Measurements from ENCODE around the gene NR6A1.

NR6A1 gene

DNA sequence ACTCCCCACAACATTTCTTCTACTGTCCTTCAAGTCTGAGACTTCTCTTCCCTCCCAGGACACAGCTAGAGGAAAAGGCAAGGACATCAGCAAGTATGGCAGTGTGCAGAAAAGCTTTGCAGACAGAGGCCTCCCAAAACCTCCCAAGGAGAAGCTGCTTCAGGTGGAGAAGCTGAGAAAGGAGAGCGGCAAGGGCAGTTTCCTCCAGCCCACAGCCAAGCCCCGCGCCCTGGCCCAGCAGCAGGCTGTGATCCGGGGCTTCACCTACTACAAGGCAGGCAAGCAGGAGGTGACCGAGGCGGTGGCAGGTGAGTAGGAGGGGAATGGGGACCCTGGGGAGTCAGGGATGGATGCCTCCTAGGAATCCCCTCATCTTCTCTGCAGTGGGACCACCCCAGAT, 30.2 kb upstream of the NR6A1 start:
- no peak for ATAC-seq
- no peak for TF ChIP-seq ZC3H10 (CRISPR knock-in tag; IDR thresholded peaks at IDR 0.05)
- no peak for TF ChIP-seq TCF4 (CRISPR knock-in tag; IDR thresholded peaks at IDR 0.05; ENCODE audit: borderline replicate concordance)
- TF ChIP-seq, protein P1, sequence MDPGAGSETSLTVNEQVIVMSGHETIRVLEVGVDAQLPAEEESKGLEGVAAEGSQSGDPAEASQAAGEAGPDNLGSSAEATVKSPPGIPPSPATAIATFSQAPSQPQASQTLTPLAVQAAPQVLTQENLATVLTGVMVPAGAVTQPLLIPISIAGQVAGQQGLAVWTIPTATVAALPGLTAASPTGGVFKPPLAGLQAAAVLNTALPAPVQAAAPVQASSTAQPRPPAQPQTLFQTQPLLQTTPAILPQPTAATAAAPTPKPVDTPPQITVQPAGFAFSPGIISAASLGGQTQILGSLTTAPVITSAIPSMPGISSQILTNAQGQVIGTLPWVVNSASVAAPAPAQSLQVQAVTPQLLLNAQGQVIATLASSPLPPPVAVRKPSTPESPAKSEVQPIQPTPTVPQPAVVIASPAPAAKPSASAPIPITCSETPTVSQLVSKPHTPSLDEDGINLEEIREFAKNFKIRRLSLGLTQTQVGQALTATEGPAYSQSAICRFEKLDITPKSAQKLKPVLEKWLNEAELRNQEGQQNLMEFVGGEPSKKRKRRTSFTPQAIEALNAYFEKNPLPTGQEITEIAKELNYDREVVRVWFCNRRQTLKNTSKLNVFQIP (CRISPR knock-in tag; IDR thresholded peaks at IDR 0.05; ENCODE audit: borderline replicate concordance, low read depth), result no peak
- no peak for TF ChIP-seq ZNF8 (CRISPR knock-in tag; IDR thresholded peaks at IDR 0.05)
- no peak for TF ChIP-seq TOX (CRISPR knock-in tag; IDR thresholded peaks at IDR 0.05; ENCODE audit: borderline replicate concordance)
- TF ChIP-seq GLIS3 (CRISPR knock-in tag; IDR thresholded peaks at IDR 0.05), result no peak
- TF ChIP-seq ZFP30 (CRISPR knock-in tag; IDR thresholded peaks at IDR 0.05), result no peak
- no peak for TF ChIP-seq CSDC2 (CRISPR knock-in tag; IDR thresholded peaks at IDR 0.05)
- TF ChIP-seq, protein P2, sequence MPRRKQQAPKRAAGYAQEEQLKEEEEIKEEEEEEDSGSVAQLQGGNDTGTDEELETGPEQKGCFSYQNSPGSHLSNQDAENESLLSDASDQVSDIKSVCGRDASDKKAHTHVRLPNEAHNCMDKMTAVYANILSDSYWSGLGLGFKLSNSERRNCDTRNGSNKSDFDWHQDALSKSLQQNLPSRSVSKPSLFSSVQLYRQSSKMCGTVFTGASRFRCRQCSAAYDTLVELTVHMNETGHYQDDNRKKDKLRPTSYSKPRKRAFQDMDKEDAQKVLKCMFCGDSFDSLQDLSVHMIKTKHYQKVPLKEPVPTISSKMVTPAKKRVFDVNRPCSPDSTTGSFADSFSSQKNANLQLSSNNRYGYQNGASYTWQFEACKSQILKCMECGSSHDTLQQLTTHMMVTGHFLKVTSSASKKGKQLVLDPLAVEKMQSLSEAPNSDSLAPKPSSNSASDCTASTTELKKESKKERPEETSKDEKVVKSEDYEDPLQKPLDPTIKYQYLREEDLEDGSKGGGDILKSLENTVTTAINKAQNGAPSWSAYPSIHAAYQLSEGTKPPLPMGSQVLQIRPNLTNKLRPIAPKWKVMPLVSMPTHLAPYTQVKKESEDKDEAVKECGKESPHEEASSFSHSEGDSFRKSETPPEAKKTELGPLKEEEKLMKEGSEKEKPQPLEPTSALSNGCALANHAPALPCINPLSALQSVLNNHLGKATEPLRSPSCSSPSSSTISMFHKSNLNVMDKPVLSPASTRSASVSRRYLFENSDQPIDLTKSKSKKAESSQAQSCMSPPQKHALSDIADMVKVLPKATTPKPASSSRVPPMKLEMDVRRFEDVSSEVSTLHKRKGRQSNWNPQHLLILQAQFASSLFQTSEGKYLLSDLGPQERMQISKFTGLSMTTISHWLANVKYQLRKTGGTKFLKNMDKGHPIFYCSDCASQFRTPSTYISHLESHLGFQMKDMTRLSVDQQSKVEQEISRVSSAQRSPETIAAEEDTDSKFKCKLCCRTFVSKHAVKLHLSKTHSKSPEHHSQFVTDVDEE (CRISPR knock-in tag; IDR thresholded peaks at IDR 0.05), result no peak
- TF ChIP-seq PPARA (CRISPR knock-in tag; IDR thresholded peaks at IDR 0.05; ENCODE audit: borderline replicate concordance), result no peak
- TF ChIP-seq OSR1 (CRISPR knock-in tag; IDR thresholded peaks at IDR 0.05), result no peak
- TF ChIP-seq, protein P3, sequence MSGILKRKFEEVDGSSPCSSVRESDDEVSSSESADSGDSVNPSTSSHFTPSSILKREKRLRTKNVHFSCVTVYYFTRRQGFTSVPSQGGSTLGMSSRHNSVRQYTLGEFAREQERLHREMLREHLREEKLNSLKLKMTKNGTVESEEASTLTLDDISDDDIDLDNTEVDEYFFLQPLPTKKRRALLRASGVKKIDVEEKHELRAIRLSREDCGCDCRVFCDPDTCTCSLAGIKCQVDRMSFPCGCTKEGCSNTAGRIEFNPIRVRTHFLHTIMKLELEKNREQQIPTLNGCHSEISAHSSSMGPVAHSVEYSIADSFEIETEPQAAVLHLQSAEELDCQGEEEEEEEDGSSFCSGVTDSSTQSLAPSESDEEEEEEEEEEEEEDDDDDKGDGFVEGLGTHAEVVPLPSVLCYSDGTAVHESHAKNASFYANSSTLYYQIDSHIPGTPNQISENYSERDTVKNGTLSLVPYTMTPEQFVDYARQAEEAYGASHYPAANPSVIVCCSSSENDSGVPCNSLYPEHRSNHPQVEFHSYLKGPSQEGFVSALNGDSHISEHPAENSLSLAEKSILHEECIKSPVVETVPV (CRISPR knock-in tag; IDR thresholded peaks at IDR 0.05), result no peak
- no peak for TF ChIP-seq ISL1 (CRISPR knock-in tag; IDR thresholded peaks at IDR 0.05)
- TF ChIP-seq ZNF70 (CRISPR knock-in tag; IDR thresholded peaks at IDR 0.05), result no peak
- TF ChIP-seq, protein P4, sequence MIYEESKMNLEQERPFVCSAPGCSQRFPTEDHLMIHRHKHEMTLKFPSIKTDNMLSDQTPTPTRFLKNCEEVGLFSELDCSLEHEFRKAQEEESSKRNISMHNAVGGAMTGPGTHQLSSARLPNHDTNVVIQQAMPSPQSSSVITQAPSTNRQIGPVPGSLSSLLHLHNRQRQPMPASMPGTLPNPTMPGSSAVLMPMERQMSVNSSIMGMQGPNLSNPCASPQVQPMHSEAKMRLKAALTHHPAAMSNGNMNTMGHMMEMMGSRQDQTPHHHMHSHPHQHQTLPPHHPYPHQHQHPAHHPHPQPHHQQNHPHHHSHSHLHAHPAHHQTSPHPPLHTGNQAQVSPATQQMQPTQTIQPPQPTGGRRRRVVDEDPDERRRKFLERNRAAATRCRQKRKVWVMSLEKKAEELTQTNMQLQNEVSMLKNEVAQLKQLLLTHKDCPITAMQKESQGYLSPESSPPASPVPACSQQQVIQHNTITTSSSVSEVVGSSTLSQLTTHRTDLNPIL (CRISPR knock-in tag; IDR thresholded peaks at IDR 0.05; ENCODE audit: low read depth), result no peak
- no peak for TF ChIP-seq ESRRG (CRISPR knock-in tag; IDR thresholded peaks at IDR 0.05)
- TF ChIP-seq RARB (CRISPR knock-in tag; IDR thresholded peaks at IDR 0.05), result no peak
- no peak for TF ChIP-seq ARNTL (CRISPR knock-in tag; IDR thresholded peaks at IDR 0.05; ENCODE audit: borderline replicate concordance, low read depth)
- TF ChIP-seq, protein P5, sequence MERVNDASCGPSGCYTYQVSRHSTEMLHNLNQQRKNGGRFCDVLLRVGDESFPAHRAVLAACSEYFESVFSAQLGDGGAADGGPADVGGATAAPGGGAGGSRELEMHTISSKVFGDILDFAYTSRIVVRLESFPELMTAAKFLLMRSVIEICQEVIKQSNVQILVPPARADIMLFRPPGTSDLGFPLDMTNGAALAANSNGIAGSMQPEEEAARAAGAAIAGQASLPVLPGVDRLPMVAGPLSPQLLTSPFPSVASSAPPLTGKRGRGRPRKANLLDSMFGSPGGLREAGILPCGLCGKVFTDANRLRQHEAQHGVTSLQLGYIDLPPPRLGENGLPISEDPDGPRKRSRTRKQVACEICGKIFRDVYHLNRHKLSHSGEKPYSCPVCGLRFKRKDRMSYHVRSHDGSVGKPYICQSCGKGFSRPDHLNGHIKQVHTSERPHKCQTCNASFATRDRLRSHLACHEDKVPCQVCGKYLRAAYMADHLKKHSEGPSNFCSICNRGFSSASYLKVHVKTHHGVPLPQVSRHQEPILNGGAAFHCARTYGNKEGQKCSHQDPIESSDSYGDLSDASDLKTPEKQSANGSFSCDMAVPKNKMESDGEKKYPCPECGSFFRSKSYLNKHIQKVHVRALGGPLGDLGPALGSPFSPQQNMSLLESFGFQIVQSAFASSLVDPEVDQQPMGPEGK (CRISPR knock-in tag; IDR thresholded peaks at IDR 0.05; ENCODE audit: borderline replicate concordance), result no peak

DNA sequence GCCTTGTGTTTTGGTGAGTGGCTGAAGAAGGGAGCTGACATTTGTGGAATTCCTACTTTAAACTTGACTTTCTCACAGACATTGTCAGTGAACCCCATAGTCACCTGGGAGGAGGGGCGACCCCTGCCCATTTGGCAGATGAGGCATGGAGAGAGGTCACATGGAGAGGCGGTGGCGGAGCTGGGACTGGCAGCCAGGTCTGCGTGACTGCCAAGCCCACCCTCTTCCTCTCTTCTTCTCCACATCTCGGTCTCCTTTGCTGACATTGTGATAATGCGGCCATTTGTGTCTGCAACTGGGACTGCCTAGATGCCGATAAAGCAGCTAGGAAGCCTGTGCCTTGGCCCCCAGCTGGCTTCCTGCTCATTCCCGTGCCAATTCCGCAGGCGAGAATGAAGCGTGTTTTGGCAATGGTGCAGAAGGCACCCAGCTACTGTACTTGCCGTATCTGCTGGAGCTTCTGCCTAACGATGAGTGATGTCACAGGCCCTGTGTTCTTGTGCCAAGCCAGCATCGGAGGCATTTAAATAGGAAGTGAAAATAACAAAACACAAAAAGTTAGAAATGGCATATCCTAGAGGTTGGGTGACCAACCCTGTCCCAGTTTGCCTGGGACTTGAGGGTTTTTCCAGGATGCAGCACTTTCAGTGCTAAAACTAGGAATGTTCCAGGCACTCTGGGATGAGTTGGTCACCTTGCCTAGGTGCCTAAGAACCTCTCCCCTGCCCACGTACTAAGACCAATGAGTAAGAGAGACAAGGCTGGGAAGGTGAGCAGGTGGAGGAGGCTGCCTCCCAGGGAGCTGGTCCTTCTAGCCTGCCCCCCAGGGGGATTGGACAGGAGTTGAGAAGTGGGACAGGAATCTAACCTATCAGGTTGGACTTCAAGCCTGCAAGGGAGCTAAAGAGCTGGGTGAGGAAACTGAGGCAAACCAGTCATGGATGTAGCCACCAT, 29.5 kb upstream of the NR6A1 start:
- no peak for ATAC-seq
- no peak for TF ChIP-seq TOX (CRISPR knock-in tag; IDR thresholded peaks at IDR 0.05; ENCODE audit: borderline replicate concordance)
- TF ChIP-seq, protein P2 (CRISPR knock-in tag; IDR thresholded peaks at IDR 0.05), result no peak
- TF ChIP-seq, protein P4 (CRISPR knock-in tag; IDR thresholded peaks at IDR 0.05; ENCODE audit: low read depth), result no peak
- TF ChIP-seq ZFP30 (CRISPR knock-in tag; IDR thresholded peaks at IDR 0.05), result no peak
- TF ChIP-seq TCF4 (CRISPR knock-in tag; IDR thresholded peaks at IDR 0.05; ENCODE audit: borderline replicate concordance), result no peak
- no peak for TF ChIP-seq ARNTL (CRISPR knock-in tag; IDR thresholded peaks at IDR 0.05; ENCODE audit: borderline replicate concordance, low read depth)
- no peak for TF ChIP-seq SNAI2 (CRISPR knock-in tag; IDR thresholded peaks at IDR 0.05)
- TF ChIP-seq ISL1 (CRISPR knock-in tag; IDR thresholded peaks at IDR 0.05), result no peak
- TF ChIP-seq PPARA (CRISPR knock-in tag; IDR thresholded peaks at IDR 0.05; ENCODE audit: borderline replicate concordance), result no peak
- TF ChIP-seq ZNF70 (CRISPR knock-in tag; IDR thresholded peaks at IDR 0.05), result no peak
- TF ChIP-seq ZNF8 (CRISPR knock-in tag; IDR thresholded peaks at IDR 0.05), result no peak
- no peak for TF ChIP-seq ZNF565 (CRISPR knock-in tag; conservative IDR thresholded peaks at IDR 0.05; ENCODE audit: low read depth)
- no peak for TF ChIP-seq CSDC2 (CRISPR knock-in tag; IDR thresholded peaks at IDR 0.05)
- TF ChIP-seq, protein P1 (CRISPR knock-in tag; IDR thresholded peaks at IDR 0.05; ENCODE audit: borderline replicate concordance, low read depth), result no peak
- TF ChIP-seq ZFP3 (CRISPR knock-in tag; IDR thresholded peaks at IDR 0.05), result no peak

Measured in SK-N-SH treated with all-trans-retinoic acid at 6 μM for 48 hours (cell line).